ENCODE data around the gene CACNA2D3.

DNA sequence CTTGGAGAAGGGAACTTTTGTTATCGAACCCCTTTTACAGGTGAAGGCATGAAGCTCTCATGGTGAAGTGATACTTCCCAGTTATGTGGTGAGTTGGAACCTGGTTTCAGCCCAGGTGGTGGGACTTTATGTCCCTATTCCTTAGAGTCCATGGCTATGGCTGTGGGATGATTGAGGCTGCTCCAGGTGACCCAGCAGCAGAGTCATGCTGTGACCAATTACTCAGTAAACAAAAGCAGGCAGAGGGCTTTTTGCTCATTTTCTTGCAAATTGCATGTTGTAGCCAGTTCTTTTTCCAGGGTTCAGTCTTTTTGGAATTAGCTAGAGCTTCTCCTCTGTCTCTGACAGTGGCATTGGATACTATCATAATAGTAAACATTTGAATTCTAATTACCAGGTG, 70.7 kb downstream of the CACNA2D3 start:
- TF ChIP-seq EZH2 (IDR thresholded peaks at IDR 0.05) (no peak), POLR2AphosphoS5 (IDR thresholded peaks at IDR 0.05; ENCODE audit: borderline replicate concordance, low read depth, low read length) (no peak)
